ENCODE data around the gene HELB.

GRCh38 chr12:66352197-66352596 lies 49.9 kb downstream of the HELB start:
- TF ChIP-seq, protein P1, sequence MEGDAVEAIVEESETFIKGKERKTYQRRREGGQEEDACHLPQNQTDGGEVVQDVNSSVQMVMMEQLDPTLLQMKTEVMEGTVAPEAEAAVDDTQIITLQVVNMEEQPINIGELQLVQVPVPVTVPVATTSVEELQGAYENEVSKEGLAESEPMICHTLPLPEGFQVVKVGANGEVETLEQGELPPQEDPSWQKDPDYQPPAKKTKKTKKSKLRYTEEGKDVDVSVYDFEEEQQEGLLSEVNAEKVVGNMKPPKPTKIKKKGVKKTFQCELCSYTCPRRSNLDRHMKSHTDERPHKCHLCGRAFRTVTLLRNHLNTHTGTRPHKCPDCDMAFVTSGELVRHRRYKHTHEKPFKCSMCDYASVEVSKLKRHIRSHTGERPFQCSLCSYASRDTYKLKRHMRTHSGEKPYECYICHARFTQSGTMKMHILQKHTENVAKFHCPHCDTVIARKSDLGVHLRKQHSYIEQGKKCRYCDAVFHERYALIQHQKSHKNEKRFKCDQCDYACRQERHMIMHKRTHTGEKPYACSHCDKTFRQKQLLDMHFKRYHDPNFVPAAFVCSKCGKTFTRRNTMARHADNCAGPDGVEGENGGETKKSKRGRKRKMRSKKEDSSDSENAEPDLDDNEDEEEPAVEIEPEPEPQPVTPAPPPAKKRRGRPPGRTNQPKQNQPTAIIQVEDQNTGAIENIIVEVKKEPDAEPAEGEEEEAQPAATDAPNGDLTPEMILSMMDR (IDR thresholded peaks at IDR 0.05), result peak in 1 of 3 donors; percentile 10
- no peak for TF ChIP-seq POLR2A (IDR thresholded peaks at IDR 0.05)
- TF ChIP-seq POLR2AphosphoS5 (IDR thresholded peaks at IDR 0.05), result no peak
